Nephron (organoid): Measurements from ENCODE around the gene FBXO45.
"Not testable (repeated sequence)": the region's sequence is repeated elsewhere in the genome, so short reads cannot be mapped to it uniquely, and the experiment has no call there.

ENCODE experiments used
- H3K27ac Mint-ChIP-seq, 3 experiments: 2 replicates each; pipeline ENCODE4 v1.8.0; 2020; ENCODE audit warnings: mixed read lengths in 3 of 3, mild to moderate bottlenecking in 2 of 3, moderate library complexity in 1 of 3
- H3K27me3 Mint-ChIP-seq: 2 replicates; pipeline ENCODE4 v1.8.0; 2021; ENCODE audit warnings: low read depth, mild to moderate bottlenecking, moderate library complexity, mixed read lengths
- H3K36me3 Mint-ChIP-seq: 2 replicates; pipeline ENCODE4 v1.8.0; 2020; ENCODE audit warnings: low read depth, mixed read lengths
- H3K4me1 Mint-ChIP-seq: 2 replicates; pipeline ENCODE4 v1.8.0; 2020; ENCODE audit warnings: mixed read lengths
- H3K4me3 Mint-ChIP-seq, 3 experiments: 2 replicates each; pipeline ENCODE4 v1.8.0; 2020; ENCODE audit warnings: mild to moderate bottlenecking in 3 of 3, mixed read lengths in 3 of 3, moderate library complexity in 2 of 3
- H3K9me3 Mint-ChIP-seq: 2 replicates; pipeline ENCODE4 v1.8.0; 2020; ENCODE audit warnings: mixed read lengths
- TF ChIP-seq, protein P1 (sequence below), 3 experiments: fragments of 200-600 bp; sonication (generic); IDR thresholded peaks; one replicate each; pipeline ENCODE4 v1.5.0; 2021; ENCODE audit warnings: antibody characterized with exemption in 3 of 3; ENCODE audit not compliant: unreplicated experiment in 3 of 3

FBXO45 gene

GRCh38 chr3:196604548-196604947, 36.1 kb downstream of the FBXO45 start:
- TF ChIP-seq, protein P1, sequence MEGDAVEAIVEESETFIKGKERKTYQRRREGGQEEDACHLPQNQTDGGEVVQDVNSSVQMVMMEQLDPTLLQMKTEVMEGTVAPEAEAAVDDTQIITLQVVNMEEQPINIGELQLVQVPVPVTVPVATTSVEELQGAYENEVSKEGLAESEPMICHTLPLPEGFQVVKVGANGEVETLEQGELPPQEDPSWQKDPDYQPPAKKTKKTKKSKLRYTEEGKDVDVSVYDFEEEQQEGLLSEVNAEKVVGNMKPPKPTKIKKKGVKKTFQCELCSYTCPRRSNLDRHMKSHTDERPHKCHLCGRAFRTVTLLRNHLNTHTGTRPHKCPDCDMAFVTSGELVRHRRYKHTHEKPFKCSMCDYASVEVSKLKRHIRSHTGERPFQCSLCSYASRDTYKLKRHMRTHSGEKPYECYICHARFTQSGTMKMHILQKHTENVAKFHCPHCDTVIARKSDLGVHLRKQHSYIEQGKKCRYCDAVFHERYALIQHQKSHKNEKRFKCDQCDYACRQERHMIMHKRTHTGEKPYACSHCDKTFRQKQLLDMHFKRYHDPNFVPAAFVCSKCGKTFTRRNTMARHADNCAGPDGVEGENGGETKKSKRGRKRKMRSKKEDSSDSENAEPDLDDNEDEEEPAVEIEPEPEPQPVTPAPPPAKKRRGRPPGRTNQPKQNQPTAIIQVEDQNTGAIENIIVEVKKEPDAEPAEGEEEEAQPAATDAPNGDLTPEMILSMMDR (IDR thresholded peaks at IDR 0.05; ENCODE audit: unreplicated experiment in 3 of 3) = no peak
- Mint-ChIP-seq H3K9me3 (no peaks in the 10 kb centered on the region), H3K36me3 (no peaks in the 10 kb centered on the region), H3K4me3 (no peak overlapping the region), H3K27me3 (peaks cover 7% of the 10 kb centered on the region), H3K4me1 (no peaks in the 10 kb centered on the region), H3K27ac (no peak overlapping the region)

- TF ChIP-seq, protein P1 (IDR thresholded peaks at IDR 0.05; ENCODE audit: unreplicated experiment in 3 of 3) = no peak
- Mint-ChIP-seq H3K27me3 (peaks cover 3% of the 10 kb centered on the region), H3K27ac (no peak overlapping the region), H3K4me3 (no peak overlapping the region), H3K4me1 (no peaks in the 10 kb centered on the region), H3K9me3 (no peaks in the 10 kb centered on the region), H3K36me3 (no peaks in the 10 kb centered on the region)
These were observed 40.2 kb downstream of the FBXO45 start for GRCh38 chr3:196608693-196609092.

GRCh38 chr3:196609343-196609775, 40.9 kb downstream of the FBXO45 start:
- H3K4me1 Mint-ChIP-seq = no peaks in the 10 kb centered on the region
- TF ChIP-seq, protein P1 (IDR thresholded peaks at IDR 0.05; ENCODE audit: unreplicated experiment in 3 of 3) = peak; percentile 51 to 68 (median 68)
- H3K27me3 Mint-ChIP-seq = peaks cover 3% of the 10 kb centered on the region
- H3K4me3 Mint-ChIP-seq = no peak overlapping the region
- no peaks in the 10 kb centered on the region for H3K9me3 Mint-ChIP-seq
- no peak overlapping the region for H3K27ac Mint-ChIP-seq
- no peaks in the 10 kb centered on the region for H3K36me3 Mint-ChIP-seq

- Mint-ChIP-seq H3K27ac (no peak overlapping the region), H3K9me3 (no peaks in the 10 kb centered on the region), H3K4me1 (no peaks in the 10 kb centered on the region), H3K36me3 (no peaks in the 10 kb centered on the region), H3K27me3 (peaks cover 3% of the 10 kb centered on the region), H3K4me3 (no peak overlapping the region)
- TF ChIP-seq, protein P1 (IDR thresholded peaks at IDR 0.05; ENCODE audit: unreplicated experiment in 3 of 3) = no peak
These were observed 41.5 kb downstream of the FBXO45 start for GRCh38 chr3:196609805-196610515.

DNA sequence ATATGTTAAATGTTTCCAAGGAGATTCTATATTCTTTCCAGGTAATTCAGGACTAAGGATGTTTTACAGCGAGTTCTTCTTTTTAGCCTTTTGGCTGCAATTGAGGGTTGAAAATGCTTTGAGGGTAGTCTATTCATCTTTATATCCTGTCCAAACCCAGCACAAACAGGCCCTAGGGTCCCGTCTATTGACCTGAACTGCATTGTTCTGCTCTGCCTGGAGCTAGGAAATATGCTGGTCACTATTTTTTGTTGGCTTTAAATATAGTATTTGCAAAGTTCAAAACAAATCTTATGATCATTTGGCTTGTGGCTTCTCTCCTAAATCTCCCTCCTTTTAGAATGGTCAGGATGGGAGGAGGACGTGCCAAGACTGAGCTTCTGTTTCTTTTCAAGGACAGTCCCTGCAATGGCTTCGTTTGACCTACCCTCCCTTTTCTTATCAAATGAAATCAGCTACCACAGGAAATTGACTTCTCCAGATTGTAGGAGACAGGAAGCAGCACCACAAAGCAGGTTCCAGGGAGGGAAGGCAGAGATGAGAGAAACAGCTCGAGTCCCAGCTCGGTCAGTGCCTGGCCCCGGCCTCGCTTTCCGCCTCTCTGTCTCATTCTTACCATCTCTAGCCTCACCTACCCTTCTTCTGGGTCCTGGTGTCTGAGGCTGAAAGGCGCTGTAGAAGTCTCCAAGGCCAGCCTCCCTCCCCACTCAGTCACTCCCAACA, 43.5 kb downstream of the FBXO45 start:
- Mint-ChIP-seq H3K27me3 (peaks cover 3% of the 10 kb centered on the region), H3K4me1 (no peaks in the 10 kb centered on the region), H3K4me3 (no peak overlapping the region), H3K36me3 (no peaks in the 10 kb centered on the region), H3K9me3 (no peaks in the 10 kb centered on the region), H3K27ac (peak overlapping the region in 2 of 3 experiments; percentile 18 to 20)
- TF ChIP-seq, protein P1 (IDR thresholded peaks at IDR 0.05; ENCODE audit: unreplicated experiment in 3 of 3) = no peak

DNA sequence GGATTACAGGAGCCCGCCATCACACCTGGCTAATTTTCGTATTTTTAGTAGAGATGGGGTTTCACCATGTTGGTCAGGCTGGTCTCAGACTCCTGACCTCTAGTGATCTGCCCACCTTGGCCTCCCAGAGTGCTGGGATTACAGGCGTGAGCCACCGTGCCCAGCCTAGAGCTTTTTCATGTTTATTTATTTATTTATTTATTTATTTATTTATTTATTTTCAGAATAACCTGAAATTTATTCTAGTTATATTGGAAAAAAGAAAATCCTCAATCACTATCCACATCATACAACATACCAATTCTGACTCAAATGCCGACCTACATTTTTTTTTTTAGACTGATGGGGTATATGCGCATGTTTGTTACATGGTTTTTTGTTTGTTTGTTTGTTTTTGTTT, 46.8 kb downstream of the FBXO45 start:
- H3K9me3 Mint-ChIP-seq, H3K4me3 Mint-ChIP-seq, H3K4me1 Mint-ChIP-seq, H3K27me3 Mint-ChIP-seq, H3K36me3 Mint-ChIP-seq, H3K27ac Mint-ChIP-seq: not testable (repeated sequence)
